Neural cell (in vitro differentiated cells): ENCODE results near the gene ZFP36L2.

Experiments used
- EP300 ChIP-seq: fragments of 450-650 bp; conservative IDR thresholded peaks from 2 replicates; pipeline ENCODE4 v1.6.1; 2014; ENCODE audit warnings: antibody characterized with exemption, mild to moderate bottlenecking, moderate library complexity; ENCODE audit not compliant: poor library complexity, severe bottlenecking
- EZH2 ChIP-seq: fragments of 200-600, 300-800 bp; shearing (Covaris generic), sonication (generic); IDR thresholded peaks from 2 replicates; pipeline ENCODE4 v1.6.1; 2014; ENCODE audit warnings: antibody characterized with exemption, low read length, borderline replicate concordance, mild to moderate bottlenecking; ENCODE audit not compliant: insufficient read depth, poor library complexity, severe bottlenecking
- POLR2AphosphoS5 ChIP-seq: IDR thresholded peaks from 2 replicates; pipeline ENCODE4 v1.6.1; 2012
- RAD21 ChIP-seq: fragments of 450-650 bp; conservative IDR thresholded peaks from 2 replicates; pipeline ENCODE4 v1.6.1; 2014; ENCODE audit warnings: antibody characterized with exemption, mild to moderate bottlenecking, moderate library complexity
- SMC3 ChIP-seq: fragments of 450-650 bp; conservative IDR thresholded peaks from 2 replicates; pipeline ENCODE4 v1.6.1; 2014; ENCODE audit warnings: antibody characterized with exemption, mild to moderate bottlenecking, moderate library complexity; ENCODE audit not compliant: poor library complexity
- TAF1 ChIP-seq: IDR thresholded peaks from 2 replicates; pipeline ENCODE4 v1.6.1; 2012; ENCODE audit warnings: low read depth
- TF ChIP-seq, protein P1 (sequence below): fragments of 450-650 bp; IDR thresholded peaks from 2 replicates; pipeline ENCODE4 v1.5.1; 2014; ENCODE audit warnings: antibody characterized with exemption, mild to moderate bottlenecking, moderate library complexity; ENCODE audit not compliant: poor library complexity, severe bottlenecking
- TF ChIP-seq, protein P2 (sequence below): IDR thresholded peaks from 2 replicates; pipeline ENCODE4 v1.6.1; 2012; ENCODE audit warnings: borderline replicate concordance

DNA sequence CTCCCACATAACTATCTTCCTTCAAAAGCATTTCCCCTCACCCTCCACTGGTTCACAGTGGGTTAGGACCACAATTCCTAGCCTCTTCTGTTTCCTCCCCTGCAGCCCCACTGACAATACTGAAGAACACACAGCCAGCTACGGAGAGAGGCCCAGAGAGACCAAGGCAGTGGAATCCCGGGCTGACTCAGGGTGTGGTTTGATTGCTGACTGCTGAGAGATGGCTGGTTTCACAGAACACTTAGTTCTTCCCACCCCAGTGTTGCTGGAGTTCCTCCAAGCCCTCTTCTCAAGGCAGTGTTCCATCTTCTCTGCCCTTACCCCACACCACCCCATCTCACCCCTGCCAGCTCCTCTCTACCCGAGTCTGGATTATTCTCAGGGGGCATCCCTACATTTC, 43.3 kb upstream of the ZFP36L2 start:
- TF ChIP-seq EZH2 (no peak), POLR2AphosphoS5 (no peak), EP300 (no peak), RAD21 (no peak), SMC3 (no peak), TAF1 (no peak)
- TF ChIP-seq, protein P1, sequence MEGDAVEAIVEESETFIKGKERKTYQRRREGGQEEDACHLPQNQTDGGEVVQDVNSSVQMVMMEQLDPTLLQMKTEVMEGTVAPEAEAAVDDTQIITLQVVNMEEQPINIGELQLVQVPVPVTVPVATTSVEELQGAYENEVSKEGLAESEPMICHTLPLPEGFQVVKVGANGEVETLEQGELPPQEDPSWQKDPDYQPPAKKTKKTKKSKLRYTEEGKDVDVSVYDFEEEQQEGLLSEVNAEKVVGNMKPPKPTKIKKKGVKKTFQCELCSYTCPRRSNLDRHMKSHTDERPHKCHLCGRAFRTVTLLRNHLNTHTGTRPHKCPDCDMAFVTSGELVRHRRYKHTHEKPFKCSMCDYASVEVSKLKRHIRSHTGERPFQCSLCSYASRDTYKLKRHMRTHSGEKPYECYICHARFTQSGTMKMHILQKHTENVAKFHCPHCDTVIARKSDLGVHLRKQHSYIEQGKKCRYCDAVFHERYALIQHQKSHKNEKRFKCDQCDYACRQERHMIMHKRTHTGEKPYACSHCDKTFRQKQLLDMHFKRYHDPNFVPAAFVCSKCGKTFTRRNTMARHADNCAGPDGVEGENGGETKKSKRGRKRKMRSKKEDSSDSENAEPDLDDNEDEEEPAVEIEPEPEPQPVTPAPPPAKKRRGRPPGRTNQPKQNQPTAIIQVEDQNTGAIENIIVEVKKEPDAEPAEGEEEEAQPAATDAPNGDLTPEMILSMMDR = no peak
- TF ChIP-seq, protein P2, sequence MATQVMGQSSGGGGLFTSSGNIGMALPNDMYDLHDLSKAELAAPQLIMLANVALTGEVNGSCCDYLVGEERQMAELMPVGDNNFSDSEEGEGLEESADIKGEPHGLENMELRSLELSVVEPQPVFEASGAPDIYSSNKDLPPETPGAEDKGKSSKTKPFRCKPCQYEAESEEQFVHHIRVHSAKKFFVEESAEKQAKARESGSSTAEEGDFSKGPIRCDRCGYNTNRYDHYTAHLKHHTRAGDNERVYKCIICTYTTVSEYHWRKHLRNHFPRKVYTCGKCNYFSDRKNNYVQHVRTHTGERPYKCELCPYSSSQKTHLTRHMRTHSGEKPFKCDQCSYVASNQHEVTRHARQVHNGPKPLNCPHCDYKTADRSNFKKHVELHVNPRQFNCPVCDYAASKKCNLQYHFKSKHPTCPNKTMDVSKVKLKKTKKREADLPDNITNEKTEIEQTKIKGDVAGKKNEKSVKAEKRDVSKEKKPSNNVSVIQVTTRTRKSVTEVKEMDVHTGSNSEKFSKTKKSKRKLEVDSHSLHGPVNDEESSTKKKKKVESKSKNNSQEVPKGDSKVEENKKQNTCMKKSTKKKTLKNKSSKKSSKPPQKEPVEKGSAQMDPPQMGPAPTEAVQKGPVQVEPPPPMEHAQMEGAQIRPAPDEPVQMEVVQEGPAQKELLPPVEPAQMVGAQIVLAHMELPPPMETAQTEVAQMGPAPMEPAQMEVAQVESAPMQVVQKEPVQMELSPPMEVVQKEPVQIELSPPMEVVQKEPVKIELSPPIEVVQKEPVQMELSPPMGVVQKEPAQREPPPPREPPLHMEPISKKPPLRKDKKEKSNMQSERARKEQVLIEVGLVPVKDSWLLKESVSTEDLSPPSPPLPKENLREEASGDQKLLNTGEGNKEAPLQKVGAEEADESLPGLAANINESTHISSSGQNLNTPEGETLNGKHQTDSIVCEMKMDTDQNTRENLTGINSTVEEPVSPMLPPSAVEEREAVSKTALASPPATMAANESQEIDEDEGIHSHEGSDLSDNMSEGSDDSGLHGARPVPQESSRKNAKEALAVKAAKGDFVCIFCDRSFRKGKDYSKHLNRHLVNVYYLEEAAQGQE = no peak
